SIG-M5 treated with dmso at 0.1 percent for 504 hours (cell line): ENCODE data around the gene DAGLA.
A peak's percentile ranks its signal among the peaks of the same experiment; 100 is the strongest.
"Not testable (repeated sequence)": the region's sequence is repeated elsewhere in the genome, so short reads cannot be mapped to it uniquely, and the experiment has no call there.

Source experiments
- DNase-seq: peaks from one replicate; lab custom pipeline; 2025; ENCODE audit not compliant: unreplicated experiment; lab: John Stamatoyannopoulos, UW

The DAGLA gene

DNA sequence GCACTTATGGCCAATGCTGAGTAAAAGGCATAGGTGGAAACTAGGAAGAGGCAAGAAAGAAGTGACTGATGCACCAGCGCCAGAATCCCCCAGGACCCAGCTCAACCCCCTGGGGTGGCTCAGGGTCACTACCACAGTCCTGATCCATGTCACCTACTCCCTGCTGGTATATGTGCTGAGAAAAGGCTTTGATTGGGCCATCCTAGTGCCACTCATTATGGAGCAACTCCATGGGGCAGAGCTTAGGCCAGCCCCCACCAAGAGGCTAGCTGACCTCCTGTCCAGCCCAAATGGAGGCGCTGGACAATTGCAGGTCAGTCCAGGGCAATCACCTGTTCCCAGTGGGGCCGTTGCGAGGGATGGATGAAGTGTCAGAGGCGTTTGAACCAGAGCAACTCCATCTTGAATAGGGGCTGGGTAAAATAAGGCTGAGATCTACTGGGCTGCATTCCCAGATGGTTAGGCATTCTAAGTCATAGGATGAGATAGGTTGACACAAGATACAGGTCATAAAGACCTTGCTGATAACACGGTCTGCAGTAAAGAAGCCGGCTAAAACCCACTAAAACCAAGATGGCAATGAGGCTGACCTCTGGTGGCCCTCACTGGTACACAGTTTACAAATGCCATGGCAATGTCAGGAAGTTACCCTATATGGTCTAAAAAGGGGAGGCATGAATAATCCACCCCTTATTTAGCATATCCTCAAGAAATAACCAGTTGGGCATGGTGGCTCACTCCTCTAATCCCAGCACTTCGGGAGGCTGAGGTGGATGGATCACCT, 20.6 kb upstream of the DAGLA start:
- DNase-seq, result no peak

DNA sequence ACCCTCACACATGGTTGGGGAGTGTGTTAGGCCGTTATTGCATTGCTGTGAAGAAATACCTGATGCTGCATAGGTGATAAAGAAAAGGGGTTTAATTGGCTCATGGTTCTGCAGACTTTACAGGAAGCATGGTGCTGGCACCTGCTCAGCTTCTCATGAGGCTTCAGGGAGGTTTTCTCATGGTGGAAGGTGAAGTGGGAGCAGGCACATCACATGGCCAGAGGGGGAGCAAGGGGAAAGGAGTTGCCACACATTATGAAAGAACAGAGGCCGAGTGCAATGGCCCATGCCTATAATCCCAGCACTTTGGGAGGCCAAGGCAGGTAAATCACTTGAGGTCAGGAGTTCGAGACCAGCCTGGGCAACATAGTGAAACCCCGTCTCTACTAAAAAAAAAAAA, 19.2 kb upstream of the DAGLA start:
- peak; percentile 21 for DNase-seq

DNA sequence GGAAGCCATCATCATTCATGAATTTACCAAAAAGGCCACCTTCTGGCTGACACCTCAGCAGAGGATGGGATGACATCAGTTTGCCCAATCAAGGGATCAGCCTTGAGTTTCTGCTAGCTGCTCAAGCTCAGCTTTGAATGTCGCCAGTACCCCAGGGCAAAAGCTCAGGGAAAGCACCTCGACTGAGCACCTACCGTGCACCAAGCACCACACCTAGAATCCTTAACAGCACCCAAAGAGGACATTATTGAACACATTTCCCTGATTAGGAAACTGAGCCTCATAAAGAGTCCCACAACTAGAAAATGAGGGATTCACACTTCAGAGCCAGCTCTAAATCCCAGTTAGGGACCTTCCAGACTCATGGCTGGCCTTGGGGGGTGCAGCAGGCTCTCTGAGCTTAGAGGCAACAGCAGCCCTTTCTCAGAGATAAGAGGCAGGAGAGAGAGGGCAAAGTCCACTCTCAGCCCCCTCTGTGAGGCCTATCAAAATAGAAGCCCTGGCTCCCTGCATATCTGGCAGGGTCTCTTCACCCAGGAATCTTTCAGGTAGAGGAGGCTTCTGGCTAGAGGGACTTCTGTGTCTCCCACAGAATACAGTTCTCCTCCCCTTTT, 13.4 kb upstream of the DAGLA start:
- DNase-seq, result no peak

DNA sequence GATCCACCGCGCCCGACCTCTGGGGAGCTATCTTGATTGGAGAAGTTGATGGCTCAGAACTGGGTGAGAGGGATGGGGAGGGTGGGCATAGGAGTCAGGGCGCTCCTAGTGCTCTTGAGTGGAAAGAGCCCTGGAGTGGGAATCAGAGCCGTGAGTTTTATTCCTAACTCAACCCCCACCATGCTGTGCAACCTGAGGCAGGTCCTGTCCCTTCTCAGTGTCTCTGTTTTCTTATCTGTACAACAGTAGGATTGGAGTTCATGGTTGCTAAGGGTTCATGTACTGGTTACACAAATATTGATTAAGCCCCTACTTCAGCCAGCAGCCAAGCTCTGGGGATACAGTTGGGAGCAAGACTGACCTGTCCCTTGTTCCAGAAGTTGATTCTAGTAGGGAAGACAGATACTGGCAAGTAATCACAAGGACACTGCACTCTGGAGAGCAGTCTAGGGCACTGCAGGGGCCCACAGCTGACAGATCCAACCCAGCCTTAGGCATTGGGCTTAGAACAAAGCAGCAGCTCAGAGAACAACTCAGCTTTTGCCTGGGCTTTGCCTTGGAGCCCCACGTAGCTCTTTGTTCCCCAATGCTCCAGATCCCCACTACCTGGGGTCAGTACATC, 12.4 kb upstream of the DAGLA start:
- no peak for DNase-seq

DNA sequence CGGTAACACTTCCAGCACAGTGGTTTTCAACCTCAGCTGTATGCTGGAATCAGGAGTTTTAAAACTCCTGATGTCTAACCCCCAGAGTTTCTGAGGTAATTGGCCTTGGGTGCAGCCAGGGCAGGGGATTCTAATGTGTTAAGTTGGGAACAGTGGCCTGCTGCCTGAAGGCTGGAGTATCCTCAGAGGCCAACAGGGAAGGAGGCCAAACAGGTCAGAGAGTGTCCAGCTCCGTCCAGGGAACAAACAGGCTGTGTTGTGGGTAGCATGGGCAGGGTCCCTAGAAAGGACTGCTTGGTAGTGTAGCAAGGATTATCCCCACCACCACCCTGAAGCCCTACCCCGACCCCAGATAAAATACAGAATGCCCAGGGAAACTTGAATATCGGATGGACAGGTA, 10.8 kb upstream of the DAGLA start:
- DNase-seq, result no peak

DNA sequence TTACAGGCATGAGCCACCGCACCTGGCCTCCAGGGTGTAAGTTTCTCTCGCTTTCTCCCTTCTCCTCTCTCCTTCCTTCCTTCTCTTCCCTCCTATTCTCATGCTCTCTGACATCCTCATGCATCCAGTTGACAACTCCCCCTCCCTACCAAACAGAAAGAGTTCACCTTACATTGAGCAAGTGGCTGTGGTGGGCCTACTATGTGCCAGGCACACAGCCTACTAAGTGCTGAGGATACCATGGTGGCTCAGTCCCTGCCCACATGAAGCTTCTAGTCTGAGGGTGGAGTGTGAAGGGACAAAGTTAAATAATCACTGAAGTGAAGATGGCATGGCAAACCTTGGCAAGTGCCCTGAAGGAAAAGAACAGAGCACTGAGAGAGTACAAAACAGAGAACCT, 9.6 kb upstream of the DAGLA start:
- DNase-seq, result no peak

DNA sequence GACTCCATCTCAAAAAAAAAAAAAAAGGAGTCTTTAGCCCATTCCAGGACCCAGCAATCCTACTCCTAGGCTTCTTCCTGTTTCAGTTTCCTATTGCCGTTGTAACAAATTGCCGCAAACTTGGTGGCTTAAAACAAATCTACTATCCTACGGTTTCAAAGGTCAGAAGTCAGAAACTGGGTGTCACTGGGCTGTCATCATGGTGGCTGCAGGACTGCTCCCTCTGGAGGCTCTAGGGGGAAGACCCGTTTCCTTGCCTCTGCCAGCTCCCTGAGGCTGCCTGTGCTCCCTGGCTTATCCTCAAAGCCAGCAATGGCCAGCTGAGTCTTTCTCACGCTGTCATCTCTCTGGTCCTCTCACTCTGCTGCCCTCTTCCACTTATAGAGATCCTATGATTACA, 8.7 kb upstream of the DAGLA start:
- peak; percentile 54 for DNase-seq

DNA sequence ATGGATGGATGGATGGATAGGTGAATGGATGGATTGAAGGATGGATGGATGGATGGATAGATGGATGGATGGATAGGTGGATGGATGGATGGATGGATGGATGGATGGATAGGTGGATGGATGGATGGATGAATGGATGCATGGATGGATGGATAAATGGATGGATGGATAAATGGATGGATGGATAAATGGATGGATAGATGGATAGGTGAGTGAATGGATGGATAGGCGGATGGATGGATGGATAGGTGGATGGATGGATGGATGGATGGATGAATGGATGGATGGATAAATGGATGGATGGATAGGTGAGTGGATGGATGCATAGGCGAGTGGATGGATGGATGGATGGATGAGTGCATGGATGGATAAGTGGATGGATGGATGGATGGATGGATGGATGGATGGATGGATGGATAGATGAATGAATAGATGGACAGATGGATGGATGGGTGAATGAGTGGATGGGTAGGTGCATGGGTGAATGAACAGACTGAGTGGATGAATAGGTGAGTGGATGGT, 6.2 kb upstream of the DAGLA start:
- DNase-seq, result not testable (repeated sequence)

DNA sequence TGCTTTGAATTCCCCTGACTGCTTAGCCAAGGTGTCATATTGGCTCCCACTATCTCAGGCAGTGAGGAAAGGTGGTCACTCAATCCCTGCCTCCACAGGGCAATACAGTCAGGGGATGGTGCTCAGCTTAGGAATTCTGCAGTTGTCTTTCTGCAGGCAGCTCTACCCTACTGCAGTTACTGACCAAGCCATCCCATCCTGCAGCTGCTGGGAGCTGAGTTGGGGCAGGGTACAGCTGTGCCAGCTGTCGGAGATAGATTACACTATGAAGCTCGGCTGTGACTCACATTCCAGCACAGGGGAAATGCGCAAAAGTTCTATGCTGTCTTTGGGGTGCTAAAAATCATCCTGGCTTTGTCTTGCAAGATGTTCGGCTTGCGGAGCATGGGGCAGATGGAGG, 4.4 kb upstream of the DAGLA start:
- DNase-seq, result no peak

DNA sequence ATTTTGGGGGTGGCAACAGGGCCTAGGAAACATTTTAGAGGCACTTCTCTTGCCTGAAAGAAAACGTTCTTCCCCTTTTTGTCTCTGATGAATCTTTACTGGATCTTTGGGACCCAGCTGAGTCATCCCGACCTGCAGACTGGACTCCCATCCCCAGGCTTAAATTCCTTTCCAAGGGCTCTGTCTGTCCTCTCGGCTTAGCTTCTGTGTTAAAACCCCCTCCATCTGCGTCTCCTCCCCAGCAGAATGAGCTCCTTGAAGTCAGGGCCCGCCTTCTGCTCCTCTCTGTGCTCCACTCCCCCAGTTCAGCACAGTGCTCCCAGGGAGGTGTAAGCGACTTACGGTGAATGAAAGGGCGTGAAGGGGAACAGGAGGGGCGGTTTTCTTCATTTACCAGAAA, 895 bp upstream of the DAGLA start:
- DNase-seq, result no peak

DNA sequence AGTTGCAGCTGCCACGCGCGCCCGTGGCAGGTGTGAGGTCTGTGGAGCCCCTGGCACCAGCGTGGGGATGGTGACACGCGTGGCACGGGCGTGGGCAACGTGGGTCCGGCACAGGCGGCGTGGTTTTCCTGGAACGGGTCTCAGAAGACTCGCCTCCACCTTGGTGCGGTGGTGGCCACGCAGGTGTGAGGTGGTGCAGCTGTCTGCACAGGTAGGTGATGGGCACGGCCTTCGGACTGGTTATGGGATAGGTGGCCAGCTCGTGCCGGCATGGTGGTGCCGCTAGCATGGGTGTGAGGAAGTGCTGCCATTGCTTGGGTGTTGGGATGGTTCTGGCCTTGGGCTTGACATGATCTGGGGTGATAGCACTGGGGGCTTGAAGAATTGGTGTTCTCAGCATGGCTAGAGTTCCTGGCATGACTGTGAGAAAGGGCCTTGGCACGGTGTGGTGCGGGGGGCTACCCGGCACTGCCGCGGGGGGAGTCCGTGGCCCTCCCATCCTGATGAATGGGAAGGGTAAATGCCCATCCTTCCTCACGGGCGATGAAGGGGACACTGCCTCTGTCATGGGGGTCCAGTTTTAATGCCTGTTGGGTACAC, 531 bp downstream of the DAGLA start:
- no peak for DNase-seq

DNA sequence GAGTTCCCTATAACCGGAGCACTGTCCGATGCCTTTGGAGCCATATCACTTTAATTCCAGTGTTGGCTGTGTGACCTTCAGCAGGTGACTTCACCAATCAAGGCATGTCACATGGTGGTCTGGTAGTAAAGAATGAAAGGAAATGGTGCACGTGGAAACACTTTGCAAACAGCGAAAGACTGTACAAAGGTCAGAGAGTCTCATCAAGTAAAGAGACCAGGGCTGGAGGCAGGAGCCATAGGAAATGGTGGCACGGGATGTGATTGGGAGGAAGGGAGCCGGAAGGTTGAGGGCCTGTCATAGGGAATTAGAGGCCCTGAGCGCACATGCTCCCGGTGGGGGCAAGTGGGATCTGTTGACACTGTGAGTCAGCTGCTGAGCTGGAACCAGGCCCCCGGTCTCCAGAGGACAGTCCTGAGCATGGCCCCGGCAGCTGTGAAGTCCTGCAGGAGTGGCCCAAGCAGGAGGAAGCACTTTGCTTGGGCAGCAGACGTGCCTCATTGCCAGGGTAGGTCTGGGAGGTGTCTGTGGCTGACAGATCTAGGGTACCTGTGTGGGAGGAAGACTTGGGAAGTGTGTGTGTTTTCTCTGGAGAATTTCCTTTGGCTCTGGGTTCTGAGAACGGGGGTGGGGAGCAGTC, 2.0 kb downstream of the DAGLA start:
- no peak for DNase-seq

DNA sequence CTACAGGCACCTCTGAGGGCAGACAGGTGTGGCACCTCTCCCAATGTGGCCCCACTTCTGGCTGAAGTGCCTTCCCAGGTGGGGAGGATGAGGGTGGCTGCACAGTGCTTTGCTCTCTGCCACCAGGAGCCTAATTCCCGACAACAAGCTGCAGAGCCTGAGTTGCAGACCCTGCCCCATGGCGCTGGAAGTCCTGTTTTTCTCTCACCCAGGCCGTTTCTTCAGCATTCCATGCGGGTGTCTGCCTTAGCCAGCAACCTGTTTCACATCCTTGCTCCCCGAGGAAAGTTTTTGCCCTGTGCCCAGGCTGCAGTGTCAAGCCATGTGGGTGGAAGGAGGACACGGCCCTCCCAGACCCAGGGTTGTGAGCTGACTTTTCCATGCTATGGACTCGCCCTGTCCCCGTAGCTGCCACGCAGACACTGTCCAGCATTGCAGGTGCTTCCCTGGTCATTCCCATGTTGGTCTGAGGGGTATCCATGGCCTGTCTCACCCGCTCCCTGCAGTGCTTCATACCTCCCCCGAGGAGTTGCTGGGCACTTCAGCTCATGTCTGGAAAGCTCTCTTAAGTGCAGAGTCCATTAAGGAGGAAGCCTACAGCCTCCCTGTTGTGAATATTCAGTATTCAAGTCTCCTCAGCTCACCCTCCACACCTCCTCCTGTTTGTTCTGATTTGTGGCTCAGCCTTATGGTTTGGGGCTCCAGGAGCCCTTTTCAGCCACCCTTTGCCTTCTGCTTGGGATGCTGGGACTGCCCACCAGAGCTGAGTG, 2.9 kb downstream of the DAGLA start:
- no peak for DNase-seq

DNA sequence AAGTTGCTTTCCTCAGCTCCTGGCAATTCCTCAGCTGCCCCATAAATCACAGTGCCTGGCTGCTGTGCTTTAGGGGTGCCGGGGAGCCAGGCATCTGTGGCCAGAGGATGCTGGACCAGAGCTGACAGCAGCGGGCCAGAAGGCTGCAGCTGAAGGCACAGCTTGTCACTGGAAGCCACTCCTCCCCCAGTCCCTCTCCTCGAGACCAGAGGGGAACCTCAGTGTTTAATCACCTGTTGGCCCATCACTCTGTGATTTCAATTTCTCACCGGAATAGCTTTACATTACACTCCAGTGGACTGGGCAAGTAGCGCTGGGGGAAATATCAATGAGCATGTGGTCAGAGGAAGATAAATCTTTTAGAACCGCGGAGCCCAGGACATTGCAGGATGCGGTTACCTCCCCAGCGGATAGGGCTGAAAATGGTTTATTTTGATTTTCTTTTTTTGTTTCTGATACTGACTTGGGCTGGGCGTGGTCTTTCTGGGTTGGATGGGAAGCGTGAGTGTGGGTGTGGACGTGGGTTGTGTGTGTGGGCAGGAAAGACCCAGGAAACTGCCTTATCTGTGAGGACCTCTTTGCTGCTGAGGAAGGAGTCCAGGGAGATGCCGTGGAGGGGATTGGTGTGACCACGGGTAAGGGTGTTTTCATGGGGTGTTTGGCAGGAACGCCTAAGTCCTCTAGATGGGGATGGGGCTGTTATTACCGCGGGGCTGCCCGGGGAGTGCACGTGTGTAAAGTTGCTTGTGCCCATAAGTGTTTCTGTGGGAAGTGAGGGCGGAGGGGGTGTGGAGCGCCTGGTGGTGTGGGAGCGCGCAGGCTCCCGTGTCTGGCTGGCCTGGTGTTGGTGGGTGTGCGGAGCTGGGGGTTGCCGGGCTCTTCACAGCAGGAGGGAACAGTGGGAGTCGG, 4.0 kb downstream of the DAGLA start:
- DNase-seq, result no peak

DNA sequence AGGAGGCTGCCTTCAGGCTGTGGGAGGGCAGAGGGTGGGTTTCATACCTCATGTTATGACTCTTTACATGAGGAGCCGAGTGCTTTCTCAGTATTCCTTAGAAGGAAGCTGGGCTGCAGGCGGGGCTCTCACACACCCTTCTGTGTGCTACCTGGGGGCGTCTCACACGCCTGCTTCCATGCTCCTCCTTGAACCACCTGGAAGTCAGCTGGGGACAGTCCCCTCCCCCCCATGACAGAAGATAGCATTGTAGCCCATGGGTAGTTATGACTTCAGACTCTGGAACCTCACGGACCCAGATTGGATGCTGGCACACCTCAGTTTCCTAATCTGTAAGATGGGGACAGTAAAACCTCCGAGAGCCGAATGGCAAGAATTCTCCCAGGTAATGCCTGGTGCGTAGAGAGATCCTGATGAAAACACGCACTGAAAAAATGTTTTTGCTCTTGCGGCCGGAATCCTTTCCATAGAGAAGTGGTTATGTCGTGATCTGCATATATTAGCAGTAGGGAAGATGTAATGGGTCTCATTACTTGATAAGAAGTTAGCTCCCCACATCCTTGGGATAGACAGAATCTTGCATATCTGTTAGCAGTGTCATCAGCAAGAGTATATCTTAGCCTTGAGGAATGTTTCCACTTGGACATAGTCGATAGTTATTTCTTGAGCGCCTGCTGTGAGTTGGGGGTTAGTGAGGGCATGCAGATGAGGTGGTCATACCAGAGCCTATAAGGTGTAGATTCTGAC, 4.9 kb downstream of the DAGLA start:
- DNase-seq, result no peak

DNA sequence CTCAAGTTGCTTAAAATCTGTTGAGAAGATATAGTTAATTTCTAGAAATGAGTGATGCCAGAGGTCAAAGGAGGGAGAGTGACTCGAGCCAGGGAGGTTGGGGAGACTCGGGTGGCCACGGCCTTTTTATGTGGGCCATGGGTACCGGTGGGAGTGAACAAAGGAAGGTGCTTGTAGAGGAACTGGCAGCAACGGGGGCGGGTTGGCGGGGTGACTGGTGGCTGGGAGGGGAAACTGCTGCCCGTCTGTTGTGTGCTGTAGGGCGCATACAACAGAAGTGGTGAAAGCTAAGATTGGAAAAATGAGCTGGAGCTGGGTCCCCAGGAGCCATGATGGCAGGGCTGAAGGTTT, 5.4 kb downstream of the DAGLA start:
- no peak for DNase-seq

DNA sequence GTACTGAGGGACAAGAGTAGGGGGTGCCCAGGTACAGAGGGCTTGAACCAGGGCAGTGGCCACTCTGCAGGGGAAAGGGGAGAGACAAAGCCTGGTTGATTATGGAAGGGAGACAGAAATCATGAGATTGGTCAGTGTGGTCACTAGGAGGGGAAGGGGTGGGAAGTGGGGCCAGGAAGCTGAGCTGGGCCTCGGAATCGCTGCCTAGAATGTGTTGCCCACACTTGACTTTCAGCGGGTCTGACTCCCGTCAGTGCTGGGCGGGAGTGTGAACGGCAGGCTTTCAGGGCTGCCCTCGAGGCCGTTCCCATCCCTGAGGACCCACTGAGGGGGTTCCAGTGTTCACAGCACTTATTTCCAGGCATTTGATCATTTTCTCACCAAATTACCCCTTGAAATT, 5.9 kb downstream of the DAGLA start:
- no peak for DNase-seq

DNA sequence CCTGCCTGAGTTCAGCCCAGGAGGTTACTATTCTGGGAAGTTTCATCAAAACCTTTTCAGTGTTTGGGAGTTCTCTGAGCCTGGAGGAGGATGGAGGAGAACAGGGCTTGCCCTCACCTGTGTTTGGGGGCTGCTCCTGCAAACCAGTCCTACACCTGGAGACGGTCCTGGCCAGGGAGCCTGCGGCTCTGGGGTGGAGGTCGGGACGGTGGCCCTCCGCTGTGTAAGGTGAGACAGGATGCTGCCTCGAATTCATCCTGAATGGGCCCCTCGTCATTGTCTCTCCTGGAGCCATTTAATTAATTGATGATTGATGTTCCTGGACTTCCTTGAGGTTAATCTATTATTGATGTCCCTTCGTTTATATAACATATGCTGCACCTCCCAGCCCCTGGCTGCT, 6.3 kb downstream of the DAGLA start:
- DNase-seq, result no peak

DNA sequence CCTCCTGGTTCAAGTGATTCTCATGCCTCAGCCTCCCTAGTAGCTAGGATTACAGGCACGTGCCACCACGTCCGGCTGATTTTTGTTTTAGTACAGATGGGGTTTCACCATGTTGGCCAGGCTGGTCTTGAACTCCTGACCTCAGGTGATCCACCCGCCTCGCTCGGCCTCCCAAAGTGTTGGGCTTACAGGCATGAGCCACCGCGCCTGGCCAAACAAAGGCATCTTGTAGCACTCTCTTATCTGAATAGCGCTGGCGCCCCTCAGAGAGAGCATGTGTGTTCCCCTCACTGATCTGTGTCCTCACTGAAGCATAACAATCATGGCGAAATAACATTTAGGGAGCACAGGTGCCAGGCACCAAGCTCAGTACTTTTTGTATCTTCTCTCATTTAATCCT, 7.2 kb downstream of the DAGLA start:
- no peak for DNase-seq
